ENCODE measurements around the gene RAPGEF5.

The RAPGEF5 gene

GRCh38 chr7:22255342-22255741, 101.6 kb downstream of the RAPGEF5 start:
- DNase-seq: no peak

- no peak for DNase-seq
Observed at GRCh38 chr7:22252936-22253536, 103.9 kb downstream of the RAPGEF5 start.

- DNase-seq: no peak
Observed at GRCh38 chr7:22252016-22252415, 104.9 kb downstream of the RAPGEF5 start.

DNA sequence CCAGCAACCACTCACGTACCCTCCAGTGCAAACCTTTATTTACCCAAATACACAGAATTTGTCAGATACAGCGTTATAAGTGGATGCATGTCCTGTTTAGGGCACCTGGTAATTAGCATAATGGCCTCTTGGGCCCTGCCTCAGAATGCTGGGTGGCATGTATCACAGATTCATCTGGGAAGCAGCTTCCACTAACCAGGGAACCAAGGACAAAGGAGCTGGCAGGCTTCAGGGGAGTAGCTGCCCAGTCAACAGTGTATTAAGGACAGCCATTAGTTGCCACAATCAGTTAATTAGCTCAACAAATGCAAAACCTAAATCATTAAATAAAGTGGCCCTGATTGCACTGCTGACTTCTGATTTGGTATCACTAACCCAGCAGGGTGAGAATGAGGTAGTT, 105.7 kb downstream of the RAPGEF5 start:
- no peak for DNase-seq

DNA sequence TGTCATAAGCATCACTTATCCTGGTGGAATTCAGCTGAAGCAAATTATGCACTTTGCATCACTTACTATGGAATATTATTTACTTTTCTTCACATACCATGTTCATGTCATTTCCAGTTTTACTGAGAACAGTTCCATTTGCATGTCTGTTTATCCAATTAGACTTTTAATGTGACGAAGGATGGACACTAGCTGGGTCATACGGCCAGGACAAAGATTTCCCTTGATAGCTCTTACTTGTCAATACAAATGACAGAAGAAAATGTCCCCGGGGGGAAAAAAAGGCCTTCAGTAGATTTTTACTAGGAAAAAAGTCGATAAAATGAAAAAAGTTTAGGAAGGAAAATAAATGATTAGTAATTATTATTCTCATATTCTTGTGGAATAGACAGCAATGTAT, 106.6 kb downstream of the RAPGEF5 start:
- DNase-seq: no peak

DNA sequence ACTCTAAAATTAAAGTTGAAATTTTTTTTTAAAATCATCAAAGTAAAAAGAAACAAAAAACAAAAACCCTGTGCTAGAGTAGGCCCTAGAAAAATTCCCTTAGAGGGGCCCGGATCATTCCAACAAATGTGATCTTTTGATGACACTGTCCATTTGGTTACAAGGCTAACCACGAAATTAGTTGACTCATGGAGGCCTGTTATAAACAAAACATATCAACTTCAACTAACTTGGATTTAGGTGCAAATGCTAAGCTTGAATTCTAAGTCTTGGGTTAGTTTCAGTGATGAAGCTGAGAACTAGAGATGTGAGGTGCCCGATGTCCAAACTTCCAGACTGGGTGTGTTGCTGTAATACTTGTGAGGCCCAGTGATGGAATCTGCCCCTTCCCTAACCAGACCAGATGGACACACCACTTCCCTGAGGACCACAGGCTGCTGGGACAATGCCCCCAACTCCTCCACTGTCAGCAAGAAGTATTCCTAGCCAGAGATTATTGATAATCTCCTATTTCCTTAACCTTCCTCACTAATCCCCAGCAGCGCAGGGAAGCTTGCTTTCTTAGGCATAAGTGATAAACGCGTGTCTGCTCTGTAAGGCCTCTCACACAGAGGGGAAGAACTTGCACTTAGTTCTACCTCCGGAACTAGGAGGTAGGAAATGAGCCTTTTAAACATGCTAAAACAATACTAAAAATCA, 108.7 kb downstream of the RAPGEF5 start:
- DNase-seq: no peak

GRCh38 chr7:22241805-22242390, 115.1 kb downstream of the RAPGEF5 start:
- DNase-seq: no peak

DNA sequence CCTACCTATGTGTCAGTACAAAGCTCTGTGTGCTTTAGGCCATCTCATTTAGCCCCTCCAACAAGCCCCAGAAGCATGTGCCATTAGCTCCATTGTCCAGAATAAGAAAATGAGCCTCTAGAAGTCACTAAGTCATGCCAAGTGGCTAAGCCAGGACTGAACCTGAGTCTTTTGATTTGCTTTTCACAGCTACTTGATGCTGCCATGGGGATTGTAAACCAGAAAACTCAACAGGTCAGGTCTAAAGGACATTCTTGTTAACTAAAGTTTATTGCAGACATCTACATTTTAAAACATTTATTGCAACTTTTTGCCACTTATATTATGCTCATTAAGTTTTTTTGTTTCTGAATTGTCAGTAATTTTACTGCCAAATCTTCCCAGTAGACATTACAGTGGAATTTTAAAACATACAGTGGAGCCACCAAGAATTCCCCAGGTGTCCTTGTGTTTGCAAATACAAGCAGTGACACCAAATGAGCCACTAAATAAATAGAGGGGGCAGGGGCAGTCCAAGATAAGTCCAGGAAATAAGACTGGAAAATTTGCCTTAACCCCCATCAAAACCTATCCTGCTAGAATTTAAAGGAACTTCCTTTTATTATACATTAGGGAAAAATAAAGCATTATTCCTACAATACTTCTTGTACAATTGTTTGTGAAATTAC, 115.9 kb downstream of the RAPGEF5 start:
- peak; percentile 27 for DNase-seq

- no peak for DNase-seq
Observed at GRCh38 chr7:22238354-22239311, 118.3 kb downstream of the RAPGEF5 start.

DNA sequence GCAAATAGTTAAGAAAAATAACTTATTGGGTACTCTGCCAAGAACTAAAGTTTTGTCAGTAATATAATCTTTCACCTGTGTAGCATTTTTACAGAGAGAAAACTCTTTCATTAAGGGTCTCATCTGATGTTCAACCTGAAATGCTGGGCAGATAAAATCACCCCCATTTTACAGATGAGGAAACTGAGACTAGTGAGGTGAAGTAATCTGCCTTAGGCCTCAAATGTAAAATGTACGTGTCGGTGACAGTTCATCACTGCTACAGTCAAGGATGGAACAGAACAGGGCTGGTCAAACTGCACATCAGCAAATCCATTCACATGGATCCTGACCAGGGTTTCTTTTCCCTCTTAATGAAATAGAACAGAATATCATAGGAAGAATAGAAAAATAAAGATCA, 121.8 kb downstream of the RAPGEF5 start:
- DNase-seq: no peak

GRCh38 chr7:22234227-22234626, 122.7 kb downstream of the RAPGEF5 start:
- DNase-seq: no peak

GRCh38 chr7:22231806-22232205, 125.1 kb downstream of the RAPGEF5 start:
- DNase-seq: peak; percentile 41

DNA sequence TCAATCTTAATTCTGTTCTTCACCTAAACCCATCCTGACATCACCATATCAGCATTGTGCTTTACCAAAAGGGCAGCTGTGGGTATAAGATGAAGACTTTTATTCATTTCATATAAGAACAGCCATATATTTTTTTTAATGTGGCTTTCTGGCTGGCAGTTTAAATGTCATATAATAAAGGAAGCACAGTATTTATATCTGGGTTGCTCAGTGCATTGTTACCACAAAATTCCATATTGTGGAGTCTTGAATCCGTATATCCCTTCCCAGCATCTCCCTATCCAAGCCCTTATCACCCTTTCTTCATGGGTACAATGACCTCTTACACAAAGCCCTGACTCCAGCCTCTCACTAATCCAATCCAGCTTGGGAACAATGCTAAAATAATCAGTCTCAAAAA, 125.8 kb downstream of the RAPGEF5 start:
- DNase-seq: no peak

GRCh38 chr7:22230238-22230637, 126.7 kb downstream of the RAPGEF5 start:
- DNase-seq: no peak

- no peak for DNase-seq
Observed at GRCh38 chr7:22229148-22229547, 127.8 kb downstream of the RAPGEF5 start.

- no peak for DNase-seq
Observed at GRCh38 chr7:22223807-22224206, 133.1 kb downstream of the RAPGEF5 start.

DNA sequence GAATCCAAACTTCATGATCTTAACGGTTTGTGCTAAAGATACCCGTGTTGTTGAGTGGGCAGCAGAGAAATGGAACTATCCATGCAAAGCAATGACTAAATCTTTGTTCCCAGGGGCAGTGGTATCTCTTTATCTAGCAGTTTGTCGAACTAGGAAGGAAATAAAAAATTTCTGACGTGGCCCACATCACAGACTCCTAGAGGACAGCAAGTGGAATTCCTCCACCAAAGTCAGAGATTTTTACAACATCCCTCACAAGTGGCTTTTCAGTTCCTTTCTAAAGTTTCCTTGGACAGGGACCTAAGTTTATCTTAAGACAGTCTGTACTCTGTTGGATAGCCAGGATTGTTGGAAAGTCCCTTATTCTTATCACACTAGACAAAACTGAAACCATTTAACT, 136.0 kb downstream of the RAPGEF5 start:
- no peak for DNase-seq

DNA sequence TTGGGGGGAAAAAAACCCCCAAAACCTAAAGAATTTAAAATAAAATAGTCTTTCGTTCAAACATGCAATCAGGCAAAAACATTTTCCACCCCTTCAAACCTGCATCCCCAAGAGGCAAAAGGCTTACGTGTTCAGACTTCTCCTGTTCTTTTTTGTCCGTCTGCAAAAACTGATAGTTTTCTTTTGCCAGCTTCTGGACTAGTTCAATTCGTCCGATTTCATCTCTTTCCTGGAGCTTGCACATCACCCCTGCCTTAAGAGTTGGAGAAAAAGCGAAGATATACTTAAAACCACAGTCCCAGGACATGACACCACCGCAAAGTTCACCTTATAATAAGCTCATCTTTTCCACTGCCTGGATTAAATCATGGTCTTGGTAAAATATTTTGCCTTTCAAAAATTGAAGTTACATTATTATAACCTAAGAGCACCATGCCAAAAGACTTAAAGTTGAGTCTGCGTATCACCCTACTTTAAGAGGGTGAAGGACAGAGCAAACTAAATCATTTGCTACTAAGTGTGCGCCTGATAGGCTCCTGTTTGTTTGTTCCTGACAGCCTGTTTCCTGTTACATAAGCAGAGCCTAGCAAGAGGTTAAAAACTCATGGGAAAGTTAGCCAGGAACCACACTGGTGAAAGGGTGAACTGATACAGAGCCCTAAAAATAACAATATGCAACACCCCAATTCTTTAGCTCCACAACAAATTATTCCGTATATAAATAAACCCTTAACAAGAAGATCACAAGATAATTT, 137.0 kb downstream of the RAPGEF5 start:
- DNase-seq: no peak

GRCh38 chr7:22219036-22219435, 137.9 kb downstream of the RAPGEF5 start:
- no peak for DNase-seq

- DNase-seq: no peak
Observed at GRCh38 chr7:22216832-22217475, 140.0 kb downstream of the RAPGEF5 start.

GRCh38 chr7:22216309-22216708, 140.6 kb downstream of the RAPGEF5 start:
- no peak for DNase-seq
